HG03432 (cell line): ENCODE data around the gene APBB2.

ENCODE experiments used
- ATAC-seq: cut with Tn5 transposase; IDR thresholded peaks from one replicate; pipeline ENCODE4 v1.9.1; 2021; ENCODE audit warnings: mild to moderate bottlenecking, moderate library complexity; ENCODE audit not compliant: unreplicated experiment

The APBB2 gene

GRCh38 chr4:41214136-41214824, at the start of gene APBB2:
Gene APBB2 (minus strand): TSS chr4:41214542. CDS start chr4:41033254, 181,288 bp downstream.
- ATAC-seq: peak; percentile 61

- ATAC-seq: no peak
Measured at GRCh38 chr4:41262198-41262597, 47.9 kb upstream of the APBB2 start.

- ATAC-seq: no peak
Measured at GRCh38 chr4:41260116-41260733, 45.9 kb upstream of the APBB2 start.

GRCh38 chr4:41258783-41259182, 44.4 kb upstream of the APBB2 start:
- ATAC-seq: no peak

GRCh38 chr4:41257906-41258305, 43.6 kb upstream of the APBB2 start:
- no peak for ATAC-seq

- peak; percentile 74 for ATAC-seq
Measured at GRCh38 chr4:41257257-41257901, 43.0 kb upstream of the APBB2 start.

- ATAC-seq: peak; percentile 79
Measured at GRCh38 chr4:41256740-41257256, 42.5 kb upstream of the APBB2 start, which contains the start of gene UCHL1. Gene UCHL1 (plus strand): TSS chr4:41256928. CDS start chr4:41256977, 49 bp downstream.

- ATAC-seq: no peak
Measured at GRCh38 chr4:41256131-41256739, 41.9 kb upstream of the APBB2 start.

GRCh38 chr4:41245983-41246382, 31.6 kb upstream of the APBB2 start:
- ATAC-seq: no peak

GRCh38 chr4:41241919-41242318, 27.6 kb upstream of the APBB2 start:
- no peak for ATAC-seq

- ATAC-seq: no peak
Measured at GRCh38 chr4:41236508-41236907, 22.2 kb upstream of the APBB2 start.

- no peak for ATAC-seq
Measured at GRCh38 chr4:41236032-41236431, 21.7 kb upstream of the APBB2 start.

- no peak for ATAC-seq
Measured at GRCh38 chr4:41232856-41233255, 18.5 kb upstream of the APBB2 start.

GRCh38 chr4:41232406-41232805, 18.1 kb upstream of the APBB2 start:
- no peak for ATAC-seq

GRCh38 chr4:41227902-41228301, 13.6 kb upstream of the APBB2 start:
- ATAC-seq: no peak

GRCh38 chr4:41221850-41222645, 7.7 kb upstream of the APBB2 start:
- ATAC-seq: peak; percentile 63

GRCh38 chr4:41219421-41219950, 5.1 kb upstream of the APBB2 start:
- no peak for ATAC-seq

- no peak for ATAC-seq
Measured at GRCh38 chr4:41218703-41219102, 4.4 kb upstream of the APBB2 start.

- no peak for ATAC-seq
Measured at GRCh38 chr4:41217374-41217773, 3.0 kb upstream of the APBB2 start.

- ATAC-seq: no peak
Measured at GRCh38 chr4:41217020-41217333, 2.6 kb upstream of the APBB2 start.
